Natural killer cell (primary cell): Measurements from ENCODE around the gene JDP2. TPM values are rescaled to one million over a fixed set of nuclear protein-coding genes. Genes with fewer than 3 reads are reported as not detected.

Experiments used
- ATAC-seq, 3 donors: fragments of 150-1000 bp in 2 of 3; fragments of 200-7000 bp in 1 of 3; cut with Tn5 transposase; 1 replicate in 1 of 3; 2 replicates in 2 of 3; pipeline ENCODE4 v1.10.0; 2021; ENCODE audit warnings: mild to moderate bottlenecking in 2 of 3, moderate library complexity in 2 of 3
- DNase-seq, 2 donors: peaks; one replicate each; pipeline versions ENCODE4 v3.0.0 to v3.0.0-alpha.2; 2013 to 2021; ENCODE audit warnings: mixed read lengths in 1 of 2
- H3K27ac ChIP-seq: one replicate; pipeline ENCODE4 v1.5.1; 2013; ENCODE audit warnings: mild to moderate bottlenecking, low read length
- H3K27me3 ChIP-seq: one replicate; pipeline ENCODE4 v1.6.1; 2013; ENCODE audit warnings: low read length; ENCODE audit not compliant: control insufficient read depth, insufficient read depth
- H3K36me3 ChIP-seq: one replicate; pipeline ENCODE4 v1.6.1; 2013; ENCODE audit warnings: low read length; ENCODE audit not compliant: control insufficient read depth, insufficient read depth
- H3K4me1 ChIP-seq: one replicate; pipeline ENCODE4 v1.6.1; 2013; ENCODE audit warnings: low read length; ENCODE audit not compliant: control insufficient read depth, insufficient read depth
- H3K4me3 ChIP-seq: one replicate; pipeline ENCODE4 v1.5.1; 2013; ENCODE audit warnings: low read length
- H3K9me3 ChIP-seq: one replicate; pipeline ENCODE4 v1.6.1; 2013; ENCODE audit warnings: low read length; ENCODE audit not compliant: control insufficient read depth, insufficient read depth
- H3K27ac Mint-ChIP-seq, 2 donors: one replicate each; pipeline ENCODE4 v1.8.0; 2022; ENCODE audit warnings: mild to moderate bottlenecking in 2 of 2, mixed read lengths in 2 of 2, moderate library complexity in 1 of 2
- H3K27me3 Mint-ChIP-seq, 2 donors: one replicate each; pipeline ENCODE4 v1.8.0; 2022; ENCODE audit warnings: low read depth in 2 of 2, mixed read lengths in 2 of 2
- H3K36me3 Mint-ChIP-seq: one replicate; pipeline ENCODE4 v1.8.0; 2022; ENCODE audit warnings: mixed read lengths
- H3K4me1 Mint-ChIP-seq, 2 donors: one replicate each; pipeline ENCODE4 v1.8.0; 2022; ENCODE audit warnings: mixed read lengths in 2 of 2
- H3K4me3 Mint-ChIP-seq: one replicate; pipeline ENCODE4 v1.8.0; 2022; ENCODE audit warnings: mild to moderate bottlenecking, moderate library complexity, mixed read lengths
- H3K9me3 Mint-ChIP-seq, 2 donors: one replicate each; pipeline ENCODE4 v1.8.0; 2022; ENCODE audit warnings: mixed read lengths in 2 of 2
- WGBS: methylation state at CpG from one replicate; pipeline ENCODE4 v1.1.7; 2013; ENCODE audit warnings: missing lambda C conversion rate; ENCODE audit not compliant: insufficient coverage; 5-methylcytosine and 5-hydroxymethylcytosine counted together
- intact Hi-C: fragments of 100-400 bp; cut with micrococcal nuclease; formaldehyde crosslinking; loops from one replicate; pipeline ENCODE4 v1.14.2; 2022
- total RNA-seq, 4 donors: library from RNA; stranded (reverse); fragments of 120-200 nt in 1 of 4; gene quantifications; one replicate each; pipeline versions ENCODE4 v1.2.3 to v1.2.4, GENCODE V29; 2013 to 2022
- TF ChIP-seq, protein P1 (sequence below): fragments of 200-600 bp; IDR thresholded peaks from one replicate; pipeline ENCODE4 v1.8.0; 2022; ENCODE audit warnings: antibody characterized with exemption

The JDP2 gene
- total RNA-seq, 3 donors from 2014 or later (not counting 1 experiment from before 2014, with no cell fraction given): 1.9 to 10.5 (median 3.2) TPM

DNA sequence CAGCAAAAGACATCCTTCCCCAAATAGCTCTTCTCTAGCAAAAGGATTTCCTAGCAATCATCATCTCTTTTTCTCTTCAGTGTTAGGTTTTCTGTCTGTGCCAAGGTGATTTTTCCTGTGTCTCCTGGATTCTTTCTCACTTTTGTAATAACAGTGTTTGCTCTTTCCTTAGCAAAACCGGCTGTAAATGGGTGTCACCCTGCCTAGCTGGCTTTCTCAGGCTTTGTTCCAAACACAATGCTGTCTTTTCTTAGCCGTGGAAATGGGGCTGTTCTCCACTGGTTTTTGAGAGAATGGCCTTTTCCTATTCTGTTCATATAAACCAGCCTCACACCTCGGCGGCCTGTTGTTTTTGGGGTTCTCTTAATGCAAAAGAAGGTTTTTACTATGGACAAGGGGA lies 21.9 kb downstream of the JDP2 start:
- H3K4me3 Mint-ChIP-seq: no peak overlapping the region

DNA sequence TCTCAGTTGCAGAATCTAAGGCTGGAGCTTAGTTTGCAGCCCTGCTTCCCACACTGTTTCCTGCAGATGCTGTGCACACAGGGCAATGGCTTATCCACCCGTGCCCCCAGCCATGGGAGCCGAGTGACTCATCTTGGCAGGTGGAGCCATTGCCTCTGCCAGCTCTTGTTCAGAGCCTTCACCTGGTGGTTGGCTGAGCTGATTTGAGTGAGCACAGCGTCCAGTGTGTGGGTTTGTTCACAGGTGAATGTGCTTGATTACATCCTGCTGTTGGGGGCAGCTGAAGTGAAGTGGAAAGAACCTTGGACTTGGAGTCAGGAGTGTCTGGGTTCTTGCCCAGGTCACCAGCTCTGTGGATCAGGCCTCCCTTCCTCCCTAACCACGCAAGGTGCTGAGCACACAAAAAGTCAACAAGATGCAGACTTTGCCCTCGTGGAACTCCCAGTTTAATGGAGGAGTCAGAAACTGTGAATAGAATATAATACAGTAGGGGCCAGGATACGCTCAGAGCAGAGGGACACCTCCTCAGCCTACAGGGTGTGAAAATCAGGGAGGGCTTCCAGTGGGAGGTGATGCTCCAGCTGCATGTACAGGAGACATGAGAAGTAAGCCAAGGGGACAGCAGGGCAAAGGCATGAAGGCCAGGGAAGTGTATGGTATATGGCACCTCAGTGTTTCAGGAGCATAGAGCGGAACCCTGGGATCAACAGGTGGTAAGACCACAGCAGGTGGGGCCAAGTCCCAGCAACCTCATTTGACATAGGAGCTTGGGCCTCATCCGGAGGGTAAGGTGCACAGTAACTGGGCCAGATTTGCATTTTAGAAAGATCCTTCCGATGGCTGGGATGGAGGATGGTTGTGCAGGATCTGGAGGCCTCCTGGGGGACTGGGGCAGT lies 22.8 kb downstream of the JDP2 start:
- Histone ChIP-seq H3K4me3 (no peak overlapping the region), H3K9me3 (no peaks in the 10 kb centered on the region), H3K36me3 (no peaks in the 10 kb centered on the region), H3K4me1 (peaks cover 4% of the 10 kb centered on the region), H3K27ac (no peak overlapping the region), H3K27me3 (no peaks in the 10 kb centered on the region)
- intact Hi-C loops: no loop called here
- 69% methylated on average over 8 of the region's 9 CpGs for WGBS
- Mint-ChIP-seq H3K4me1 (peaks cover 0 to 20% of the 10 kb centered on the region in 2 donors), H3K4me3 (no peak overlapping the region), H3K27ac (no peak overlapping the region), H3K36me3 (no peaks in the 10 kb centered on the region), H3K27me3 (peaks cover 3 to 6% of the 10 kb centered on the region in 2 donors), H3K9me3 (no peaks in the 10 kb centered on the region)
- DNase-seq (no peak), ATAC-seq (no peak)
- TF ChIP-seq, protein P1, sequence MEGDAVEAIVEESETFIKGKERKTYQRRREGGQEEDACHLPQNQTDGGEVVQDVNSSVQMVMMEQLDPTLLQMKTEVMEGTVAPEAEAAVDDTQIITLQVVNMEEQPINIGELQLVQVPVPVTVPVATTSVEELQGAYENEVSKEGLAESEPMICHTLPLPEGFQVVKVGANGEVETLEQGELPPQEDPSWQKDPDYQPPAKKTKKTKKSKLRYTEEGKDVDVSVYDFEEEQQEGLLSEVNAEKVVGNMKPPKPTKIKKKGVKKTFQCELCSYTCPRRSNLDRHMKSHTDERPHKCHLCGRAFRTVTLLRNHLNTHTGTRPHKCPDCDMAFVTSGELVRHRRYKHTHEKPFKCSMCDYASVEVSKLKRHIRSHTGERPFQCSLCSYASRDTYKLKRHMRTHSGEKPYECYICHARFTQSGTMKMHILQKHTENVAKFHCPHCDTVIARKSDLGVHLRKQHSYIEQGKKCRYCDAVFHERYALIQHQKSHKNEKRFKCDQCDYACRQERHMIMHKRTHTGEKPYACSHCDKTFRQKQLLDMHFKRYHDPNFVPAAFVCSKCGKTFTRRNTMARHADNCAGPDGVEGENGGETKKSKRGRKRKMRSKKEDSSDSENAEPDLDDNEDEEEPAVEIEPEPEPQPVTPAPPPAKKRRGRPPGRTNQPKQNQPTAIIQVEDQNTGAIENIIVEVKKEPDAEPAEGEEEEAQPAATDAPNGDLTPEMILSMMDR: no peak

More for the DNA sequence above, 21.9 kb downstream of the JDP2 start:
- ATAC-seq (no peak), DNase-seq (no peak)
- WGBS: 93% methylated on average over 4 of the region's 4 CpGs
- Mint-ChIP-seq H3K27ac (no peak overlapping the region), H3K9me3 (no peaks in the 10 kb centered on the region), H3K27me3 (peaks cover 3 to 6% of the 10 kb centered on the region in 2 donors), H3K36me3 (no peaks in the 10 kb centered on the region), H3K4me1 (peaks cover 0 to 20% of the 10 kb centered on the region in 2 donors)
- H3K4me1 ChIP-seq: peaks cover 4% of the 10 kb centered on the region
- TF ChIP-seq, protein P1: no peak
- intact Hi-C loops: no loop called here
- no peaks in the 10 kb centered on the region for H3K9me3 ChIP-seq
- no peaks in the 10 kb centered on the region for H3K27me3 ChIP-seq
- H3K36me3 ChIP-seq: no peaks in the 10 kb centered on the region
- no peak overlapping the region for H3K27ac ChIP-seq
- H3K4me3 ChIP-seq: no peak overlapping the region

DNA sequence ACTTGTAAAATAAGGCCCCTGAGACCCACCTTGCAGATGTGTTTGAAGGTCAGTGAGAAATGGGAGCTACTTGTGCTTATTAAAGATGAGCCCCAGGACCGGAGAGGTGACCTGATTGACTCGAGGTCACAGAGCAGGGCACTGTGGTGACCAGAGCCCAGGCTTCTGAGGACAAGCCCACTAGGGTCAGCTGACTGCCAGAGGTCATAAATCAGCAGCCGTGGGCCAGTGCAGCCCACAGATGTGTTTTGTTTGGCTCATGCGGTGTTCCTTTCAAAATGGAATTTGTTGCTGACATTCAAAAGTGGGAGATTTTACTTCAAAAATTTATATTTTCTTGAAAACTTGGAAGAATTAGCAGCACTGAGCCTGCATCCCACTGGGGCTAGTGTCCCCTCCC lies 24.5 kb downstream of the JDP2 start:
- H3K4me1 ChIP-seq: peaks cover 4% of the 10 kb centered on the region
- 83% methylated on average over 4 of the region's 4 CpGs for whole genome bisulfite sequencing
- no peaks in the 10 kb centered on the region for H3K27me3 ChIP-seq
- no peak overlapping the region for H3K27ac ChIP-seq
- Mint-ChIP-seq H3K27me3 (peaks cover 6% of the 10 kb centered on the region in 2 donors), H3K4me1 (peaks cover 0 to 13% of the 10 kb centered on the region in 2 donors), H3K36me3 (no peaks in the 10 kb centered on the region), H3K9me3 (no peaks in the 10 kb centered on the region), H3K27ac (no peak overlapping the region), H3K4me3 (no peak overlapping the region)
- H3K9me3 ChIP-seq: no peaks in the 10 kb centered on the region
- TF ChIP-seq, protein P1: no peak
- no peak for DNase-seq
- no peak for ATAC-seq
- intact Hi-C loops: no loop called here
- no peak overlapping the region for H3K4me3 ChIP-seq
- H3K36me3 ChIP-seq: no peaks in the 10 kb centered on the region
